H1 (cell line): Measurements from ENCODE around the gene NFIA. TPM values are rescaled to one million over a fixed set of nuclear protein-coding genes. Genes with fewer than 3 reads are reported as not detected.

ENCODE experiments used
- CTCF ChIA-PET: fragments of 300-600 bp; sonication (Branson Sonifier 250); formaldehyde crosslinking; loops from one replicate; lab custom pipeline; 2021; ENCODE audit not compliant: partially characterized antibody; lab: Charles Lee
- POLR2A ChIA-PET: fragments of 300-600 bp; sonication (Branson Sonifier 250); formaldehyde crosslinking; loops from one replicate; lab custom pipeline; 2021; ENCODE audit warnings: inconsistent platforms; ENCODE audit not compliant: partially characterized antibody; lab: Charles Lee
- DNase-seq, 2 experiments: peaks; one replicate each; pipeline versions ENCODE4 v3.0.0 to v3.0.0-alpha.2; 2010 to 2022; ENCODE audit warnings: low spot score in 2 of 2, low read depth in 1 of 2, mixed read lengths in 1 of 2
- FAIRE-seq: peaks from 2 replicates; lab custom pipeline; 2011; peaks lifted over from hg19 to GRCh38; lab: Jason Lieb, UNC
- H2AFZ ChIP-seq: 2 replicates; pipeline ENCODE4 v1.8.1; 2012; ENCODE audit warnings: low read length, inconsistent platforms
- H2AK5ac ChIP-seq: 2 replicates; pipeline ENCODE4 v1.6.1; 2013; ENCODE audit warnings: low read depth, low read length
- H2BK120ac ChIP-seq: replicated peaks from 2 replicates; pipeline ENCODE3; 2013; ENCODE audit warnings: low read depth, low read length, inconsistent platforms
- H2BK12ac ChIP-seq: 2 replicates; pipeline ENCODE4 v1.6.1; 2013; ENCODE audit warnings: low read depth, low read length
- H2BK15ac ChIP-seq: 2 replicates; pipeline ENCODE4 v1.6.1; 2013; ENCODE audit warnings: low read length
- H2BK20ac ChIP-seq: 2 replicates; pipeline ENCODE4 v1.6.1; 2013; ENCODE audit warnings: low read length
- H2BK5ac ChIP-seq: 2 replicates; pipeline ENCODE4 v1.6.1; 2013; ENCODE audit warnings: low read depth, low read length
- H3K14ac ChIP-seq: 2 replicates; pipeline ENCODE4 v1.6.1; 2013; ENCODE audit warnings: inconsistent platforms; ENCODE audit not compliant: insufficient read length
- H3K18ac ChIP-seq: 2 replicates; pipeline ENCODE4 v1.6.1; 2013; ENCODE audit warnings: low read length; ENCODE audit errors: extremely low read depth
- H3K23ac ChIP-seq: 2 replicates; pipeline ENCODE4 v1.6.1; 2013; ENCODE audit warnings: inconsistent platforms; ENCODE audit not compliant: insufficient read length
- H3K23me2 ChIP-seq: 2 replicates; pipeline ENCODE4 v1.6.1; 2013; ENCODE audit warnings: low read depth, low read length
- H3K27ac ChIP-seq: 2 replicates; pipeline ENCODE4 v1.6.1; 2011; ENCODE audit warnings: low read depth, low read length, inconsistent platforms
- H3K27me3 ChIP-seq, 4 experiments: replicated peaks in 1 of 4; 1 replicate in 1 of 4; 2 replicates in 3 of 4; pipeline versions ENCODE4 v1.6.1 to v1.8.1; 2011 to 2013; ENCODE audit warnings: low read length in 3 of 4, mild to moderate bottlenecking in 3 of 4, inconsistent platforms in 2 of 4, mixed read lengths in 2 of 4, moderate library complexity in 1 of 4; ENCODE audit not compliant: control insufficient read depth in 3 of 4, insufficient read depth in 3 of 4; ENCODE audit errors: extremely low read depth in 1 of 4
- H3K36me3 ChIP-seq, 4 experiments: 2 replicates each; pipeline versions ENCODE4 v1.6.1 to v1.8.1; 2011 to 2013; ENCODE audit warnings: mild to moderate bottlenecking in 4 of 4, low read length in 3 of 4, moderate library complexity in 2 of 4, control low read depth in 1 of 4, inconsistent platforms in 1 of 4; ENCODE audit not compliant: insufficient read depth in 4 of 4, control insufficient read depth in 2 of 4
- H3K4ac ChIP-seq: replicated peaks from 2 replicates; pipeline ENCODE3; 2013; ENCODE audit warnings: low read length, low read depth, mixed read lengths, inconsistent platforms; ENCODE audit not compliant: insufficient read length
- H3K4me1 ChIP-seq, 4 experiments: replicated peaks in 1 of 4; 1 replicate in 1 of 4; 2 replicates in 3 of 4; pipeline versions ENCODE4 v1.6.1 to v1.8.1; 2011 to 2013; ENCODE audit warnings: low read length in 3 of 4, inconsistent platforms in 2 of 4, mixed read lengths in 1 of 4; ENCODE audit not compliant: insufficient read depth in 4 of 4, control insufficient read depth in 3 of 4
- H3K4me2 ChIP-seq, 2 experiments: 2 replicates each; pipeline versions ENCODE4 v1.6.1 to v1.8.1; 2011 to 2013; ENCODE audit warnings: low read depth in 2 of 2, low read length in 2 of 2, control low read depth in 1 of 2, inconsistent platforms in 1 of 2, mild to moderate bottlenecking in 1 of 2; ENCODE audit not compliant: insufficient read depth in 1 of 2
- H3K4me3 ChIP-seq, 4 experiments: fragments of 200-600, 300-600 bp in 1 of 4; sonication (generic), shearing (Covaris generic), sonication (Bioruptor Twin) in 1 of 4; 2 replicates each; pipeline versions ENCODE4 v1.5.1 to v1.8.1; 2011 to 2016; ENCODE audit warnings: low read length in 4 of 4, low read depth in 3 of 4, control low read depth in 2 of 4, inconsistent platforms in 2 of 4, mild to moderate bottlenecking in 2 of 4, mixed read lengths in 1 of 4, moderate library complexity in 1 of 4; ENCODE audit not compliant: insufficient read depth in 2 of 4; ENCODE audit errors: extremely low read depth in 1 of 4
- H3K56ac ChIP-seq: replicated peaks from 2 replicates; pipeline ENCODE3; 2013; ENCODE audit warnings: low read depth, mild to moderate bottlenecking, mixed read lengths, low read length, inconsistent platforms; ENCODE audit not compliant: insufficient read length
- H3K79me1 ChIP-seq: 2 replicates; pipeline ENCODE4 v1.6.1; 2013; ENCODE audit warnings: low read depth, low read length, control low read depth
- H3K79me2 ChIP-seq, 2 experiments: 2 replicates each; pipeline versions ENCODE4 v1.6.1 to v1.8.1; 2012 to 2013; ENCODE audit warnings: low read length in 2 of 2, mild to moderate bottlenecking in 2 of 2, inconsistent platforms in 1 of 2; ENCODE audit not compliant: insufficient read depth in 2 of 2, control insufficient read depth in 1 of 2
- H3K9ac ChIP-seq, 4 experiments: replicated peaks in 1 of 4; 1 replicate in 1 of 4; 2 replicates in 3 of 4; pipeline versions ENCODE4 v1.6.1 to v1.8.1; 2011 to 2013; ENCODE audit warnings: low read depth in 3 of 4, low read length in 3 of 4, control low read depth in 2 of 4, mild to moderate bottlenecking in 2 of 4, moderate library complexity in 2 of 4, inconsistent platforms in 1 of 4; ENCODE audit errors: extremely low read depth in 1 of 4
- H3K9me3 ChIP-seq, 2 experiments: 2 replicates each; pipeline versions ENCODE4 v1.6.1 to v1.8.1; 2012 to 2013; ENCODE audit warnings: mild to moderate bottlenecking in 2 of 2, moderate library complexity in 2 of 2, control low read depth in 1 of 2, inconsistent platforms in 1 of 2, low read depth in 1 of 2, low read length in 1 of 2, mixed read lengths in 1 of 2; ENCODE audit not compliant: insufficient read depth in 2 of 2
- H4K20me1 ChIP-seq, 2 experiments: replicated peaks in 1 of 2; 2 replicates each; pipeline versions ENCODE3 to v1.8.1; 2011 to 2013; ENCODE audit warnings: inconsistent platforms in 2 of 2, low read length in 2 of 2, mild to moderate bottlenecking in 1 of 2; ENCODE audit not compliant: insufficient read depth in 2 of 2, control insufficient read depth in 1 of 2
- H4K5ac ChIP-seq: 2 replicates; pipeline ENCODE4 v1.6.1; 2013; ENCODE audit warnings: low read length, low read depth, mixed read lengths, inconsistent platforms; ENCODE audit not compliant: insufficient read length
- H4K8ac ChIP-seq: 2 replicates; pipeline ENCODE4 v1.8.0; 2013; ENCODE audit warnings: mild to moderate bottlenecking, moderate library complexity, low read length, inconsistent platforms; ENCODE audit not compliant: insufficient read depth; ENCODE audit errors: extremely low read depth
- H4K91ac ChIP-seq: replicated peaks from 2 replicates; pipeline ENCODE3; 2013; ENCODE audit warnings: low read length, mixed read lengths, inconsistent platforms; ENCODE audit not compliant: insufficient read length
- CBX8 ChIP-seq: fragments of 300-800, 300-1000 bp; sonication (generic); IDR thresholded peaks from 2 replicates; pipeline ENCODE4 v1.7.1; 2016; ENCODE audit warnings: low read depth, low read length, borderline replicate concordance
- CHD1 ChIP-seq: IDR thresholded peaks from 2 replicates; pipeline ENCODE4 v1.6.1; 2012; ENCODE audit warnings: low read depth, low read length, improper control_type of control experiment
- EP300 ChIP-seq, 2 experiments: IDR thresholded peaks; 1 replicate in 1 of 2; 2 replicates in 1 of 2; pipeline ENCODE4 v1.6.1; 2011 to 2012; ENCODE audit warnings: low read depth in 2 of 2, low read length in 2 of 2, mild to moderate bottlenecking in 2 of 2, borderline replicate concordance in 1 of 2, inconsistent platforms in 1 of 2, moderate library complexity in 1 of 2
- JUND ChIP-seq: IDR thresholded peaks from 2 replicates; pipeline ENCODE4 v1.6.1; 2011; ENCODE audit warnings: mild to moderate bottlenecking, improper control_type of control experiment, low read length
- NANOG ChIP-seq: IDR thresholded peaks from 2 replicates; pipeline ENCODE4 v1.6.1; 2011; ENCODE audit warnings: low read length, low read depth, mild to moderate bottlenecking, inconsistent platforms; ENCODE audit not compliant: insufficient read depth, poor library complexity, severe bottlenecking
- PHF8 ChIP-seq: fragments of 200-600 bp; sonication (generic); conservative IDR thresholded peaks from 2 replicates; pipeline ENCODE4 v1.7.1; 2012; ENCODE audit warnings: low read depth, mild to moderate bottlenecking, inconsistent platforms, low read length, moderate library complexity
- RAD21 ChIP-seq, 2 experiments: IDR thresholded peaks in 1 of 2; conservative IDR thresholded peaks in 1 of 2; 2 replicates each; pipeline ENCODE4 v1.6.1; 2011; ENCODE audit warnings: low read depth in 2 of 2, low read length in 2 of 2, improper control_type of control experiment in 1 of 2, inconsistent platforms in 1 of 2, mild to moderate bottlenecking in 1 of 2, moderate library complexity in 1 of 2
- RBBP5 ChIP-seq: IDR thresholded peaks from 2 replicates; pipeline ENCODE4 v1.7.1; 2012; ENCODE audit warnings: low read depth, mild to moderate bottlenecking, inconsistent platforms, low read length, moderate library complexity, borderline replicate concordance
- SIN3A ChIP-seq, 2 experiments: IDR thresholded peaks in 1 of 2; conservative IDR thresholded peaks in 1 of 2; 2 replicates each; pipeline ENCODE4 v1.6.1; 2011 to 2012; ENCODE audit warnings: low read length in 2 of 2, improper control_type of control experiment in 1 of 2, low read depth in 1 of 2, mild to moderate bottlenecking in 1 of 2
- SP4 ChIP-seq: IDR thresholded peaks from 2 replicates; pipeline ENCODE4 v1.6.1; 2012; ENCODE audit warnings: low read length, inconsistent platforms
- TAF7 ChIP-seq: optimal IDR thresholded peaks from 2 replicates; pipeline ENCODE3; 2011; ENCODE audit warnings: low read depth, mild to moderate bottlenecking, inconsistent platforms, low read length, moderate library complexity, borderline replicate concordance
- WGBS, 2 experiments: shearing (Covaris generic) in 1 of 2; methylation state at CpG; one replicate each; pipeline versions ENCODE4 v1.1.6 to v1.1.7; 2013 to 2015; ENCODE audit warnings: low lambda C conversion rate in 2 of 2, mixed read lengths in 2 of 2, inconsistent platforms in 1 of 2, low coverage in 1 of 2, missing lambda C conversion rate in 1 of 2; ENCODE audit not compliant: insufficient replicate concordance in 2 of 2, insufficient coverage in 1 of 2, insufficient read length in 1 of 2; ENCODE audit errors: extremely low coverage in 1 of 2, missing lambda C conversion rate in 1 of 2; 5-methylcytosine and 5-hydroxymethylcytosine counted together
- polyA plus RNA-seq, 7 experiments: library from polyadenylated mRNA; depleted of rRNA in 3 of 7; stranded (reverse) in 5 of 7; unstranded in 2 of 7; fragments of >200 nt in 5 of 7; fragments of 200-250 nt in 2 of 7; gene quantifications; 1 replicate in 5 of 7; 2 replicates in 1 of 7; 4 replicates in 1 of 7; pipeline versions ENCODE4 v1.2.1 to v1.2.3, GENCODE V29; 2011 to 2013; ENCODE audit warnings: missing spikeins in 2 of 7, mixed read lengths in 2 of 7
- total RNA-seq: library from RNA; stranded (reverse); fragmentation: NEBNext Ultra II Directional; extraction: Animal tissue kit (Norgen Biotek cat#: 25700); gene quantifications from 2 replicates; pipeline ENCODE4 v1.2.1, GENCODE V29; 2021

Gene NFIA
- total and polyA plus RNA-seq, 2 of the 8 experiments (the other 6 are each of a cell fraction or from before 2014, with no cell fraction given) = 1.8 to 2.3 TPM

- H4K8ac ChIP-seq = no peak overlapping the region
- no peak overlapping the region for H4K91ac ChIP-seq
- no peak overlapping the region for H3K23ac ChIP-seq
- no peak overlapping the region for H4K5ac ChIP-seq
- H3K79me2 ChIP-seq = no peaks in the 10 kb centered on the region
- H3K9ac ChIP-seq = no peak overlapping the region
- no peak for TF ChIP-seq PHF8
- no peak for TF ChIP-seq JUND
- TF ChIP-seq CHD1 = no peak
- TF ChIP-seq CBX8 = no peak
- TF ChIP-seq RAD21 (IDR thresholded peaks at IDR 0.05 in 1 of 2, conservative IDR thresholded peaks at IDR 0.05 in 1 of 2; ENCODE audit: low read depth in 2 of 2, low read length in 2 of 2) = no peak
- TF ChIP-seq RBBP5 = no peak
- TF ChIP-seq SP4 = no peak
- no peak for TF ChIP-seq SIN3A (conservative IDR thresholded peaks at IDR 0.05 in 1 of 2, IDR thresholded peaks at IDR 0.05 in 1 of 2; ENCODE audit: low read depth in 1 of 2, low read length in 2 of 2)
- TF ChIP-seq NANOG = no peak
- TF ChIP-seq EP300 (IDR thresholded peaks at IDR 0.05; ENCODE audit: borderline replicate concordance in 1 of 2, low read depth in 2 of 2, low read length in 2 of 2) = no peak
- TF ChIP-seq TAF7 = no peak
- H2AK5ac ChIP-seq = no peak overlapping the region
- H3K9me3 ChIP-seq = peaks cover 3 to 6% of the 10 kb centered on the region in 2 experiments; a peak in 1 of 4 replicates
- no peak overlapping the region for H2BK120ac ChIP-seq
- H2BK20ac ChIP-seq = no peak overlapping the region
- H2BK5ac ChIP-seq = no peak overlapping the region
- POLR2A ChIA-PET = no interaction called here
- H3K23me2 ChIP-seq = no peaks in the 10 kb centered on the region
- peaks cover 1 to 7% (median 3%) of the 10 kb centered on the region in 4 experiments; a peak in 6 of 7 replicates for H3K27me3 ChIP-seq
- H3K79me1 ChIP-seq = no peaks in the 10 kb centered on the region
- H3K27ac ChIP-seq = no peak overlapping the region
- DNase-seq (no peak), FAIRE-seq (no peak)
- H2BK15ac ChIP-seq = no peak overlapping the region
- no peaks in the 10 kb centered on the region for H4K20me1 ChIP-seq
- no peaks in the 10 kb centered on the region for H3K36me3 ChIP-seq
- H3K4me3 ChIP-seq = no peak overlapping the region
- WGBS, 2 experiments = 91% methylated on average over 3 of the region's 3 CpGs; no CpG with 5 or more reads in 1 of the 2 experiments
- no peak overlapping the region for H3K14ac ChIP-seq
- no peak overlapping the region for H2AFZ ChIP-seq
- H3K18ac ChIP-seq = no peak overlapping the region
- H3K4me2 ChIP-seq = no peak overlapping the region
- no peak overlapping the region for H3K56ac ChIP-seq
- CTCF ChIA-PET = no interaction called here
- no peaks in the 10 kb centered on the region for H3K4me1 ChIP-seq
- no peak overlapping the region for H3K4ac ChIP-seq
- no peak overlapping the region for H2BK12ac ChIP-seq
These were observed 305.5 kb downstream of the NFIA start for GRCh38 chr1:61387829-61388228.
